Peyer's patch (tissue), 4 donors: ENCODE measurements around the gene KDM2A. TPM values are rescaled to one million over a fixed set of nuclear protein-coding genes. Genes with fewer than 3 reads are reported as not detected.

Source experiments
- DNase-seq, 3 donors: peaks; one replicate each; pipeline ENCODE4 v3.0.0-alpha.2; 2017 to 2019
- H3K27ac ChIP-seq, 4 donors: fragments of 200-600 bp; sonication (generic); one replicate each; pipeline ENCODE4 v1.5.1; 2016 to 2019
- H3K27me3 ChIP-seq, 2 donors: fragments of 200-600 bp; sonication (generic); one replicate each; pipeline ENCODE4 v1.5.1; 2019
- H3K36me3 ChIP-seq, 3 donors: fragments of 200-600 bp; sonication (generic); one replicate each; pipeline ENCODE4 v1.5.1; 2016 to 2019
- H3K4me1 ChIP-seq, 4 donors: fragments of 200-600 bp; sonication (generic); one replicate each; pipeline ENCODE4 v1.5.1; 2016 to 2019
- H3K4me3 ChIP-seq, 4 donors: fragments of 200-600 bp; sonication (generic); 1 replicate in 3 of 4; 2 replicates in 1 of 4; pipeline ENCODE4 v1.5.1; 2016 to 2019; ENCODE audit warnings: mild to moderate bottlenecking in 1 of 4
- H3K9me3 ChIP-seq, 4 donors: fragments of 200-600 bp; sonication (generic); one replicate each; pipeline ENCODE4 v1.5.1; 2016 to 2019; ENCODE audit warnings: mild to moderate bottlenecking in 1 of 4
- CTCF ChIP-seq, 6 experiments: fragments of 450-650 bp in 4 of 6; fragments of 200-600 bp in 2 of 6; sonication (generic) in 1 of 6; IDR thresholded peaks; one replicate each; pipeline ENCODE4 v1.5.1; 2017 to 2019; ENCODE audit warnings: antibody characterized with exemption in 6 of 6, mild to moderate bottlenecking in 3 of 6, moderate library complexity in 1 of 6
- POLR2A ChIP-seq, 2 donors: fragments of 450-650 bp; IDR thresholded peaks; one replicate each; pipeline ENCODE4 v1.5.1; 2017; ENCODE audit warnings: antibody characterized with exemption in 2 of 2, mild to moderate bottlenecking in 2 of 2, moderate library complexity in 2 of 2
- total RNA-seq, 4 donors: library from RNA; depleted of rRNA; stranded (reverse); fragments of >200 nt; gene quantifications; one replicate each; pipeline ENCODE4 v1.1.0, GENCODE V29; 2016

The KDM2A gene
- total RNA-seq = 100 to 1,000 TPM in 2 of 4 donors, 10 to 100 TPM in 2; 76.7 to 225 (median 105) TPM

DNA sequence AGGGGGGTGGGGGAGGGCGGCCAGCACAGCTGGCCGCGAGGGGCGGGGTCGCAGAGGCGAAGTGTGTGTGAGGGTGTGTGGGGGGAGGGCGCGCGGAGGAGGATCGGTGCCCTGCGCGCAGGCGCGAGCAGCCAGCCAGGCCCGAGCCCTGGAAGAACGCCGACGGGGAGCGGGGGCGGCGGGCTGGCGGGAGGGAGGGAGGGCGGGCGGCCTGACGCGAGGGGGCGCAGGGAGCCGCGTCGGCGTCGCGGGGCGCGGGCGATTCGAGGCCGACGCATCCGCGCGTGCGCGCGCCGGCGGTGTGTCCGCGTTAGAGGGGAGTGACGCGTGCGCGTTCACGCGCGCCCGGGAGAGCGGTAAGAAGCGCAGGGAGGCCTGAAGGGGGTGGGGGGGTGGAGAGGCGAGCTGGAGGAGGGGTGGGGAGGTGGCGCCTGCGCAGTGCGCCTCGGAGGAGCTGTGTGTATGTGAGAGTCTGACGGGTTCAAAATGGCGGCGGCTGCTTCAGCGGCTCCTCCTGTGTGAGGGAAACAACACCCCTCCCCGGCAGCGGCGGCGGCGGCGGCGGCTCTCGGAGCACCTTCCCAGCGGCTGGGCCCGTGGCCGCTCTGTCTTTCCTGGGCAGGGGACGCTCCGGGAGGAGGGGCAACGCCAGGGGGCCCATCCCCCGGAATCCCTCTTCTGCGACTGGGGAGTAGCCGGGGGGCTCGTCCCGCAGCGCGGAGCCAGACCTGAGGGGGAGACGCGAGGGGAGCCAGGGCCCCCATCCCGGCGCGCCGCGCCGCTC is at the start of gene KDM2A:
KDM2A (plus strand) TSS at position 463 of the 784 bp plus-strand sequence. CDS start 2,054 bp downstream, outside the sequence.
- DNase-seq = peak; percentile 99 to 100 (median 99)
- Histone ChIP-seq H3K27ac (peak within 1 kb of the TSS; percentile 91 to 100 (median 98)), H3K27me3 (no peaks in the 10 kb centered on the region), H3K4me3 (peak within 1 kb of the TSS; percentile 93 to 99 (median 97)), H3K36me3 (peaks cover 0 to 8% (median 0%) of the 10 kb centered on the region in 3 donors), H3K9me3 (no peaks in the 10 kb centered on the region), H3K4me1 (peaks cover 0 to 21% (median 4%) of the 10 kb centered on the region in 4 donors)
- TF ChIP-seq POLR2A (IDR thresholded peaks at IDR 0.05) (peak; percentile 50 to 69), CTCF (IDR thresholded peaks at IDR 0.05) (peak in 4 of 6 experiments; percentile 2 to 47 (median 22))

GRCh38 chr11:67071420-67072284 is 47.4 kb upstream of the KDM2A start:
- Histone ChIP-seq H3K4me1 (no peaks in the 10 kb centered on the region), H3K27ac (no peak overlapping the region), H3K9me3 (no peaks in the 10 kb centered on the region), H3K4me3 (peak overlapping the region in 3 of 4 donors; percentile 16 to 44 (median 31)), H3K36me3 (no peaks in the 10 kb centered on the region), H3K27me3 (no peaks in the 10 kb centered on the region)
- DNase-seq = peak; percentile 63 to 90 (median 88)
- TF ChIP-seq CTCF (IDR thresholded peaks at IDR 0.05) (peak; percentile 45 to 87 (median 80)), POLR2A (IDR thresholded peaks at IDR 0.05) (no peak)

GRCh38 chr11:67072295-67072694 is 46.8 kb upstream of the KDM2A start:
- DNase-seq = no peak
- no peaks in the 10 kb centered on the region for H3K9me3 ChIP-seq
- H3K4me1 ChIP-seq = peaks cover 0 to 4% (median 0%) of the 10 kb centered on the region in 4 donors

GRCh38 chr11:67073908-67074307 is 45.2 kb upstream of the KDM2A start:
- no peaks in the 10 kb centered on the region for H3K27me3 ChIP-seq
- DNase-seq = no peak
- TF ChIP-seq POLR2A (IDR thresholded peaks at IDR 0.05) (no peak), CTCF (IDR thresholded peaks at IDR 0.05) (no peak)
- H3K36me3 ChIP-seq = no peaks in the 10 kb centered on the region
- H3K4me3 ChIP-seq = no peak overlapping the region
- no peaks in the 10 kb centered on the region for H3K9me3 ChIP-seq
- H3K27ac ChIP-seq = no peak overlapping the region
- peaks cover 0 to 19% (median 0%) of the 10 kb centered on the region in 4 donors for H3K4me1 ChIP-seq

More at GRCh38 chr11:67072295-67072694, 46.8 kb upstream of the KDM2A start:
- Histone ChIP-seq H3K36me3 (no peaks in the 10 kb centered on the region), H3K27me3 (no peaks in the 10 kb centered on the region), H3K4me3 (no peak overlapping the region), H3K27ac (no peak overlapping the region)
- TF ChIP-seq CTCF (IDR thresholded peaks at IDR 0.05) (no peak), POLR2A (IDR thresholded peaks at IDR 0.05) (no peak)

- Histone ChIP-seq H3K4me3 (no peak overlapping the region), H3K36me3 (no peaks in the 10 kb centered on the region), H3K4me1 (peaks cover 0 to 21% (median 0%) of the 10 kb centered on the region in 4 donors), H3K27ac (no peak overlapping the region), H3K27me3 (no peaks in the 10 kb centered on the region), H3K9me3 (no peaks in the 10 kb centered on the region)
- TF ChIP-seq CTCF (IDR thresholded peaks at IDR 0.05) (no peak), POLR2A (IDR thresholded peaks at IDR 0.05) (no peak)
- DNase-seq = no peak
Observed at GRCh38 chr11:67076202-67076601, 42.9 kb upstream of the KDM2A start.
